ENCODE results near the gene SULT1C4. TPM values are rescaled to one million over a fixed set of nuclear protein-coding genes. Genes with fewer than 3 reads are reported as not detected.

The SULT1C4 gene
- total and polyA plus RNA-seq, 2 experiments from 2014 or later, result 0.87 to 2.1 TPM

DNA sequence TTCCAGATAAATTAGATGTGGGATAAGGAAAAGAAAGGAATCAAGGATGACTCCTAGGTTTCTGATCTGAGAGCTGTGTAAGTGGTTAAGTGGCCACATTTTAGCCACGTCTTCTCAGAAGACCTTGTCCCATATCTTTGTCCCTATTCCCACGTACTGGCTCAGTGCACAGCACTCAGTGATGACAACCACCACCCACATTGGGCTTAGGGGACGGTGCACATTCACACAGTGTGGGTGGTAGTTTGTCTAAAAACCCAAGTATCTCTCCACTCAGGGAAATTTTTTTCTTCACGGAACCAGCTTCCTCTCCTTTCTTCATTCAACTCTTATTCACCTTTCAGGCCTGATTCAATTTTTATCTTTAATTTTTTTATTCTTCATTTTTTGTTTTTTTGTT lies 40.7 kb downstream of the SULT1C4 start (continued):
- TF ChIP-seq, protein P1, sequence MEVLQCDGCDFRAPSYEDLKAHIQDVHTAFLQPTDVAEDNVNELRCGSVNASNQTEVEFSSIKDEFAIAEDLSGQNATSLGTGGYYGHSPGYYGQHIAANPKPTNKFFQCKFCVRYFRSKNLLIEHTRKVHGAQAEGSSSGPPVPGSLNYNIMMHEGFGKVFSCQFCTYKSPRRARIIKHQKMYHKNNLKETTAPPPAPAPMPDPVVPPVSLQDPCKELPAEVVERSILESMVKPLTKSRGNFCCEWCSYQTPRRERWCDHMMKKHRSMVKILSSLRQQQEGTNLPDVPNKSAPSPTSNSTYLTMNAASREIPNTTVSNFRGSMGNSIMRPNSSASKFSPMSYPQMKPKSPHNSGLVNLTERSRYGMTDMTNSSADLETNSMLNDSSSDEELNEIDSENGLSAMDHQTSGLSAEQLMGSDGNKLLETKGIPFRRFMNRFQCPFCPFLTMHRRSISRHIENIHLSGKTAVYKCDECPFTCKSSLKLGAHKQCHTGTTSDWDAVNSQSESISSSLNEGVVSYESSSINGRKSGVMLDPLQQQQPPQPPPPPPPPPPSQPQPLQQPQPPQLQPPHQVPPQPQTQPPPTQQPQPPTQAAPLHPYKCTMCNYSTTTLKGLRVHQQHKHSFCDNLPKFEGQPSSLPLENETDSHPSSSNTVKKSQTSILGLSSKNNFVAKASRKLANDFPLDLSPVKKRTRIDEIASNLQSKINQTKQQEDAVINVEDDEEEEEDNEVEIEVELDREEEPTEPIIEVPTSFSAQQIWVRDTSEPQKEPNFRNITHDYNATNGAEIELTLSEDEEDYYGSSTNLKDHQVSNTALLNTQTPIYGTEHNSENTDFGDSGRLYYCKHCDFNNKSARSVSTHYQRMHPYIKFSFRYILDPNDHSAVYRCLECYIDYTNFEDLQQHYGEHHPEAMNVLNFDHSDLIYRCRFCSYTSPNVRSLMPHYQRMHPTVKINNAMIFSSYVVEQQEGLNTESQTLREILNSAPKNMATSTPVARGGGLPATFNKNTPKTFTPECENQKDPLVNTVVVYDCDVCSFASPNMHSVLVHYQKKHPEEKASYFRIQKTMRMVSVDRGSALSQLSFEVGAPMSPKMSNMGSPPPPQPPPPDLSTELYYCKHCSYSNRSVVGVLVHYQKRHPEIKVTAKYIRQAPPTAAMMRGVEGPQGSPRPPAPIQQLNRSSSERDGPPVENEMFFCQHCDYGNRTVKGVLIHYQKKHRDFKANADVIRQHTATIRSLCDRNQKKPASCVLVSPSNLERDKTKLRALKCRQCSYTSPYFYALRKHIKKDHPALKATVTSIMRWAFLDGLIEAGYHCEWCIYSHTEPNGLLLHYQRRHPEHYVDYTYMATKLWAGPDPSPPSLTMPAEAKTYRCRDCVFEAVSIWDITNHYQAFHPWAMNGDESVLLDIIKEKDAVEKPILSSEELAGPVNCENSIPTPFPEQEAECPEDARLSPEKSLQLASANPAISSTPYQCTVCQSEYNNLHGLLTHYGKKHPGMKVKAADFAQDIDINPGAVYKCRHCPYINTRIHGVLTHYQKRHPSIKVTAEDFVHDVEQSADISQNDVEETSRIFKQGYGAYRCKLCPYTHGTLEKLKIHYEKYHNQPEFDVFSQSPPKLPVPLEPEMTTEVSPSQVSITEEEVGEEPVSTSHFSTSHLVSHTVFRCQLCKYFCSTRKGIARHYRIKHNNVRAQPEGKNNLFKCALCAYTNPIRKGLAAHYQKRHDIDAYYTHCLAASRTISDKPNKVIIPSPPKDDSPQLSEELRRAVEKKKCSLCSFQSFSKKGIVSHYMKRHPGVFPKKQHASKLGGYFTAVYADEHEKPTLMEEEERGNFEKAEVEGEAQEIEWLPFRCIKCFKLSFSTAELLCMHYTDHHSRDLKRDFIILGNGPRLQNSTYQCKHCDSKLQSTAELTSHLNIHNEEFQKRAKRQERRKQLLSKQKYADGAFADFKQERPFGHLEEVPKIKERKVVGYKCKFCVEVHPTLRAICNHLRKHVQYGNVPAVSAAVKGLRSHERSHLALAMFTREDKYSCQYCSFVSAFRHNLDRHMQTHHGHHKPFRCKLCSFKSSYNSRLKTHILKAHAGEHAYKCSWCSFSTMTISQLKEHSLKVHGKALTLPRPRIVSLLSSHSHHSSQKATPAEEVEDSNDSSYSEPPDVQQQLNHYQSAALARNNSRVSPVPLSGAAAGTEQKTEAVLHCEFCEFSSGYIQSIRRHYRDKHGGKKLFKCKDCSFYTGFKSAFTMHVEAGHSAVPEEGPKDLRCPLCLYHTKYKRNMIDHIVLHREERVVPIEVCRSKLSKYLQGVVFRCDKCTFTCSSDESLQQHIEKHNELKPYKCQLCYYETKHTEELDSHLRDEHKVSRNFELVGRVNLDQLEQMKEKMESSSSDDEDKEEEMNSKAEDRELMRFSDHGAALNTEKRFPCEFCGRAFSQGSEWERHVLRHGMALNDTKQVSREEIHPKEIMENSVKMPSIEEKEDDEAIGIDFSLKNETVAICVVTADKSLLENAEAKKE (CRISPR knock-in tag; IDR thresholded peaks at IDR 0.05), result no peak
- no peak for TF ChIP-seq JUNB (IDR thresholded peaks at IDR 0.05; ENCODE audit: unreplicated experiment)
- TF ChIP-seq, protein P2, sequence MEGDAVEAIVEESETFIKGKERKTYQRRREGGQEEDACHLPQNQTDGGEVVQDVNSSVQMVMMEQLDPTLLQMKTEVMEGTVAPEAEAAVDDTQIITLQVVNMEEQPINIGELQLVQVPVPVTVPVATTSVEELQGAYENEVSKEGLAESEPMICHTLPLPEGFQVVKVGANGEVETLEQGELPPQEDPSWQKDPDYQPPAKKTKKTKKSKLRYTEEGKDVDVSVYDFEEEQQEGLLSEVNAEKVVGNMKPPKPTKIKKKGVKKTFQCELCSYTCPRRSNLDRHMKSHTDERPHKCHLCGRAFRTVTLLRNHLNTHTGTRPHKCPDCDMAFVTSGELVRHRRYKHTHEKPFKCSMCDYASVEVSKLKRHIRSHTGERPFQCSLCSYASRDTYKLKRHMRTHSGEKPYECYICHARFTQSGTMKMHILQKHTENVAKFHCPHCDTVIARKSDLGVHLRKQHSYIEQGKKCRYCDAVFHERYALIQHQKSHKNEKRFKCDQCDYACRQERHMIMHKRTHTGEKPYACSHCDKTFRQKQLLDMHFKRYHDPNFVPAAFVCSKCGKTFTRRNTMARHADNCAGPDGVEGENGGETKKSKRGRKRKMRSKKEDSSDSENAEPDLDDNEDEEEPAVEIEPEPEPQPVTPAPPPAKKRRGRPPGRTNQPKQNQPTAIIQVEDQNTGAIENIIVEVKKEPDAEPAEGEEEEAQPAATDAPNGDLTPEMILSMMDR (conservative IDR thresholded peaks at IDR 0.05; ENCODE audit: low read depth in 2 of 2), result no peak

DNA sequence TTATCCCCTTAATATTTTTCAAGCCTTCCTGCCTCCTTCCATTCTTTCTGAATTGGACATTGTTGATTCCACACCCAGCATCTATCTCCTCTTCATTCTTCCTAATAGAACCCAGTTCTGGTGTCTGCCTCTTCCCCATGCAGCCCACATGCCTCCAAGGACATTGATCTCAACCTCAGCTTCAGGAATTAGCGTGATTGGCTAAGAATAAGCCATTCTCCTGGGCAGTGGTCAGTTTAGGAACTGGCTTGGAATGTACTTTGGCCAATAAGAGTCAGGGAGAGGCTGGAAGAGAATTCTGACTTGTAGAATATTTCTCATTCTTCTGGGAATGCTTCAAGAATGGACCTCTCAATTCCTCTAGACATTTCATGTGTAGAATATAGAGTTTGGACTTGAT lies 45.3 kb downstream of the SULT1C4 start:
- ATAC-seq, result no peak
- no peaks in the 10 kb centered on the region for H3K9me3 Mint-ChIP-seq
- TF ChIP-seq STAT1 (IDR thresholded peaks at IDR 0.05; ENCODE audit: unreplicated experiment), result no peak
- TF ChIP-seq, protein P3, sequence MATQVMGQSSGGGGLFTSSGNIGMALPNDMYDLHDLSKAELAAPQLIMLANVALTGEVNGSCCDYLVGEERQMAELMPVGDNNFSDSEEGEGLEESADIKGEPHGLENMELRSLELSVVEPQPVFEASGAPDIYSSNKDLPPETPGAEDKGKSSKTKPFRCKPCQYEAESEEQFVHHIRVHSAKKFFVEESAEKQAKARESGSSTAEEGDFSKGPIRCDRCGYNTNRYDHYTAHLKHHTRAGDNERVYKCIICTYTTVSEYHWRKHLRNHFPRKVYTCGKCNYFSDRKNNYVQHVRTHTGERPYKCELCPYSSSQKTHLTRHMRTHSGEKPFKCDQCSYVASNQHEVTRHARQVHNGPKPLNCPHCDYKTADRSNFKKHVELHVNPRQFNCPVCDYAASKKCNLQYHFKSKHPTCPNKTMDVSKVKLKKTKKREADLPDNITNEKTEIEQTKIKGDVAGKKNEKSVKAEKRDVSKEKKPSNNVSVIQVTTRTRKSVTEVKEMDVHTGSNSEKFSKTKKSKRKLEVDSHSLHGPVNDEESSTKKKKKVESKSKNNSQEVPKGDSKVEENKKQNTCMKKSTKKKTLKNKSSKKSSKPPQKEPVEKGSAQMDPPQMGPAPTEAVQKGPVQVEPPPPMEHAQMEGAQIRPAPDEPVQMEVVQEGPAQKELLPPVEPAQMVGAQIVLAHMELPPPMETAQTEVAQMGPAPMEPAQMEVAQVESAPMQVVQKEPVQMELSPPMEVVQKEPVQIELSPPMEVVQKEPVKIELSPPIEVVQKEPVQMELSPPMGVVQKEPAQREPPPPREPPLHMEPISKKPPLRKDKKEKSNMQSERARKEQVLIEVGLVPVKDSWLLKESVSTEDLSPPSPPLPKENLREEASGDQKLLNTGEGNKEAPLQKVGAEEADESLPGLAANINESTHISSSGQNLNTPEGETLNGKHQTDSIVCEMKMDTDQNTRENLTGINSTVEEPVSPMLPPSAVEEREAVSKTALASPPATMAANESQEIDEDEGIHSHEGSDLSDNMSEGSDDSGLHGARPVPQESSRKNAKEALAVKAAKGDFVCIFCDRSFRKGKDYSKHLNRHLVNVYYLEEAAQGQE (IDR thresholded peaks at IDR 0.05; ENCODE audit: unreplicated experiment), result no peak

More for the DNA sequence above, 45.3 kb downstream of the SULT1C4 start:
- H3K36me3 ChIP-seq (ENCODE audit: insufficient read depth), result no peaks in the 10 kb centered on the region
- no peaks in the 10 kb centered on the region for H3K27me3 ChIP-seq (ENCODE audit: insufficient read depth)
- no peak overlapping the region for H3K4me3 Mint-ChIP-seq
- no peaks in the 10 kb centered on the region for H4K20me1 ChIP-seq (replicated peaks; ENCODE audit: insufficient read depth)
- no peaks in the 10 kb centered on the region for H3K36me3 Mint-ChIP-seq (ENCODE audit: low read depth)
- H2AFZ ChIP-seq, result no peak overlapping the region
- no peaks in the 10 kb centered on the region for H3K4me1 ChIP-seq (ENCODE audit: insufficient read depth)
- no peaks in the 10 kb centered on the region for H3F3A ChIP-seq (replicated peaks; ENCODE audit: low read depth)
- H3K9me2 ChIP-seq (ENCODE audit: insufficient read depth), result no peaks in the 10 kb centered on the region
- no peak overlapping the region for H3K27ac Mint-ChIP-seq
- H3K27me3 Mint-ChIP-seq (ENCODE audit: insufficient read depth, low read depth, poor library complexity), result peaks cover 3% of the 10 kb centered on the region
- no peak for DNase-seq (ENCODE audit: low spot score)
- H3K4me3 ChIP-seq, result no peak overlapping the region
- no peak overlapping the region for H3K27ac ChIP-seq (ENCODE audit: low read depth)
- H3K4me2 ChIP-seq, result no peak overlapping the region
- no peaks in the 10 kb centered on the region for H3K79me2 ChIP-seq (replicated peaks; ENCODE audit: insufficient read depth)
- H3K4me1 Mint-ChIP-seq, result no peaks in the 10 kb centered on the region; the same call in 2 of the 3 replicates

All from GM23338 (cell line).